D721Med (cell line): ENCODE data around the gene DNAI1.

Experiments used
- DNase-seq: peaks from one replicate; pipeline ENCODE4 v3.0.0; 2011; ENCODE audit warnings: low spot score; ENCODE audit not compliant: insufficient read length
- FAIRE-seq: peaks from 2 replicates; lab custom pipeline; 2011; peaks lifted over from hg19 to GRCh38; lab: Jason Lieb, UNC
- CTCF ChIP-seq: IDR thresholded peaks from 2 replicates; pipeline ENCODE4 v1.5.1; 2012; ENCODE audit warnings: mild to moderate bottlenecking, control low read depth; ENCODE audit not compliant: insufficient read depth; ENCODE audit errors: missing control alignments

The DNAI1 gene

GRCh38 chr9:34563262-34563661 is 104.7 kb downstream of the DNAI1 start:
- FAIRE-seq (no peak), DNase-seq (no peak)
- no peak for TF ChIP-seq CTCF

- no peak for TF ChIP-seq CTCF
- FAIRE-seq (no peak), DNase-seq (no peak)
Measured at GRCh38 chr9:34564617-34565016, 106.0 kb downstream of the DNAI1 start.

GRCh38 chr9:34565856-34566255 is 107.3 kb downstream of the DNAI1 start:
- no peak for TF ChIP-seq CTCF
- FAIRE-seq (no peak), DNase-seq (no peak)

GRCh38 chr9:34566322-34566721 is 107.7 kb downstream of the DNAI1 start:
- FAIRE-seq = no peak
- DNase-seq = no peak
- no peak for TF ChIP-seq CTCF

GRCh38 chr9:34566972-34567371 is 108.4 kb downstream of the DNAI1 start:
- no peak for DNase-seq
- no peak for FAIRE-seq
- TF ChIP-seq CTCF = no peak

GRCh38 chr9:34568133-34568532 is 109.5 kb downstream of the DNAI1 start:
- FAIRE-seq (no peak), DNase-seq (no peak)
- TF ChIP-seq CTCF = no peak

GRCh38 chr9:34568774-34569173 is 110.2 kb downstream of the DNAI1 start:
- TF ChIP-seq CTCF = no peak
- no peak for FAIRE-seq
- DNase-seq = no peak
